Measurements from ENCODE around the gene UBAP1. TPM values are rescaled to one million over a fixed set of nuclear protein-coding genes. Genes with fewer than 3 reads are reported as not detected.

The UBAP1 gene
- total RNA-seq, 1 donor = 40.9 TPM

DNA sequence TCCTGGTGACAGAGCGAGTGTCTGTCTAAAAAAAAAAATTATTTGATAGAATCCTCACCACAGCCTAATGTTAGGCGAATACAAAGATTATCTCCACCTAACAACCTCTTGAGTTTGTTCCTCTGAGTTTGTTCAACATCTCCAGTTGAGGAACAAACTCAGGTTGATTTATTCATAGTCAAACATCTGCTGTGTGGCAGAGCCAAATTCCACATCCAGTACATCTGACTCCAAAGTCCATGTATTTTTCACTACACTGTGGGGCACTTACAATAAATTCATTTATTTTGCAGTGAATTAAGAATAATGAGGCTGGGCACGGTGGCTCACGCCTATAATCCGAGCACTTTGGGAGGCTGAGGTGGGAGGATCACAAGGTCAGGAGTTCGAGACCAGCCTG is 97.0 kb downstream of the UBAP1 start:
- no peaks in the 10 kb centered on the region for H3K9me3 ChIP-seq (ENCODE audit: low read depth, low read length)
- TF ChIP-seq, protein P1, sequence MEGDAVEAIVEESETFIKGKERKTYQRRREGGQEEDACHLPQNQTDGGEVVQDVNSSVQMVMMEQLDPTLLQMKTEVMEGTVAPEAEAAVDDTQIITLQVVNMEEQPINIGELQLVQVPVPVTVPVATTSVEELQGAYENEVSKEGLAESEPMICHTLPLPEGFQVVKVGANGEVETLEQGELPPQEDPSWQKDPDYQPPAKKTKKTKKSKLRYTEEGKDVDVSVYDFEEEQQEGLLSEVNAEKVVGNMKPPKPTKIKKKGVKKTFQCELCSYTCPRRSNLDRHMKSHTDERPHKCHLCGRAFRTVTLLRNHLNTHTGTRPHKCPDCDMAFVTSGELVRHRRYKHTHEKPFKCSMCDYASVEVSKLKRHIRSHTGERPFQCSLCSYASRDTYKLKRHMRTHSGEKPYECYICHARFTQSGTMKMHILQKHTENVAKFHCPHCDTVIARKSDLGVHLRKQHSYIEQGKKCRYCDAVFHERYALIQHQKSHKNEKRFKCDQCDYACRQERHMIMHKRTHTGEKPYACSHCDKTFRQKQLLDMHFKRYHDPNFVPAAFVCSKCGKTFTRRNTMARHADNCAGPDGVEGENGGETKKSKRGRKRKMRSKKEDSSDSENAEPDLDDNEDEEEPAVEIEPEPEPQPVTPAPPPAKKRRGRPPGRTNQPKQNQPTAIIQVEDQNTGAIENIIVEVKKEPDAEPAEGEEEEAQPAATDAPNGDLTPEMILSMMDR (IDR thresholded peaks at IDR 0.05; ENCODE audit: extremely low read depth, low read depth, low read length) = no peak
- no peaks in the 10 kb centered on the region for H3K36me3 ChIP-seq (ENCODE audit: insufficient read depth, low read length)
- H3K4me2 ChIP-seq (ENCODE audit: insufficient read depth, low read length) = no peak overlapping the region
- H3K4me3 ChIP-seq (ENCODE audit: insufficient read depth, low read length) = no peak overlapping the region
- no peaks in the 10 kb centered on the region for H3K27me3 ChIP-seq (ENCODE audit: insufficient read depth, low read length)
- no peak overlapping the region for H2AFZ ChIP-seq (ENCODE audit: low read length)
- H4K20me1 ChIP-seq (ENCODE audit: insufficient read depth, low read length) = no peaks in the 10 kb centered on the region
- no peaks in the 10 kb centered on the region for H3K4me1 ChIP-seq (ENCODE audit: insufficient read depth, low read length)
- H3K79me2 ChIP-seq (ENCODE audit: insufficient read depth, low read length) = no peaks in the 10 kb centered on the region
- H3K27ac ChIP-seq (ENCODE audit: low read depth, low read length) = no peak overlapping the region
- DNase-seq (ENCODE audit: insufficient read length, low spot score, missing footprints) = peak; percentile 18

DNA sequence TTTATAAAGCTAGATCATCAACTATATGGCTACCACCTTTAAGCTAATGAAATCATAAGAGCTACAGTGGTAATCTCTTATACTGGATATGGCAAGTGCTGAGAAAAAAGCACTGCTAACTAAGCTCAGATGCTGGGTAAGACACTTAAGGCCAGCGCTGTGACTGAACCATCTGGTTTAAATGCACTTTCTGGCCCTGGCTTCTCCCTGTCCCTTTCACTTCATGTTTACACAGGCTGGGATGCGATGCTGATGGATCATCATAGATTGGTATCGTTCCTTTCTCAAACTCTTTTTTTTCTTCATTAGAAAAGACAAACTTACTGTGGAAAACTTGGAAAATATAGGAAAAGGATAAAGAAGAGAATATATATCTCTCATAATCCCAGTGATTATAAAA is 97.9 kb downstream of the UBAP1 start:
- no peaks in the 10 kb centered on the region for H3K4me1 ChIP-seq (ENCODE audit: insufficient read depth, low read length)
- TF ChIP-seq, protein P1 (IDR thresholded peaks at IDR 0.05; ENCODE audit: extremely low read depth, low read depth, low read length) = no peak

DNA sequence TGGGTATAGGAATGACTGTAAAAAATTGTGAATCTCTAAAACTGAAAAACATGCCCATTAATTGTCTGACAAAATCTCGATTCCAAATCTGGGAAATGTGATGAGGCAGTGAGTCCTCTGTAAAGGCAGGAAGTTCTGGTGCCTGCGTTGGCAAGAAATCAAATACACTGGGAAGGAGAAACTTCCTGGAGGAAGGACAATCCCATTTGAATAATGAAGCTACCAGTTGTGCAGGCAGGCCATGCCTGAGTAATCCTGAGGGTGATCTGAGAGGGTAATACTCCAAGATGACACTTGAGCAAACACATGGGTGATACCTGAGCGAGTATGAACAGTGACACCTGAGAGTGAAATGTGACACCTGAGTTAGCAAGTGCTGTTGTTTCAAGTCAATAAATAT is 100.6 kb downstream of the UBAP1 start:
- no peaks in the 10 kb centered on the region for H3K4me1 ChIP-seq (ENCODE audit: insufficient read depth, low read length)
- H3K36me3 ChIP-seq (ENCODE audit: insufficient read depth, low read length) = no peaks in the 10 kb centered on the region
- no peaks in the 10 kb centered on the region for H3K79me2 ChIP-seq (ENCODE audit: insufficient read depth, low read length)
- H3K4me2 ChIP-seq (ENCODE audit: insufficient read depth, low read length) = no peak overlapping the region
- H3K27me3 ChIP-seq (ENCODE audit: insufficient read depth, low read length) = no peaks in the 10 kb centered on the region
- no peaks in the 10 kb centered on the region for H3K9me3 ChIP-seq (ENCODE audit: low read depth, low read length)
- H4K20me1 ChIP-seq (ENCODE audit: insufficient read depth, low read length) = no peaks in the 10 kb centered on the region
- H3K27ac ChIP-seq (ENCODE audit: low read depth, low read length) = no peak overlapping the region
- TF ChIP-seq, protein P1 (IDR thresholded peaks at IDR 0.05; ENCODE audit: extremely low read depth, low read depth, low read length) = no peak
- peak; percentile 5 for DNase-seq (ENCODE audit: insufficient read length, low spot score, missing footprints)
- no peak overlapping the region for H2AFZ ChIP-seq (ENCODE audit: low read length)
- no peak overlapping the region for H3K4me3 ChIP-seq (ENCODE audit: insufficient read depth, low read length)

More for the DNA sequence above, 97.9 kb downstream of the UBAP1 start:
- Histone ChIP-seq H3K79me2 (ENCODE audit: insufficient read depth, low read length) (no peaks in the 10 kb centered on the region), H3K4me3 (ENCODE audit: insufficient read depth, low read length) (no peak overlapping the region), H3K4me2 (ENCODE audit: insufficient read depth, low read length) (no peak overlapping the region), H3K27ac (ENCODE audit: low read depth, low read length) (no peak overlapping the region), H4K20me1 (ENCODE audit: insufficient read depth, low read length) (no peaks in the 10 kb centered on the region), H3K9me3 (ENCODE audit: low read depth, low read length) (no peaks in the 10 kb centered on the region), H2AFZ (ENCODE audit: low read length) (no peak overlapping the region), H3K36me3 (ENCODE audit: insufficient read depth, low read length) (no peaks in the 10 kb centered on the region), H3K27me3 (ENCODE audit: insufficient read depth, low read length) (no peaks in the 10 kb centered on the region)
- no peak for DNase-seq (ENCODE audit: insufficient read length, low spot score, missing footprints)

- H4K20me1 ChIP-seq (ENCODE audit: insufficient read depth, low read length) = no peaks in the 10 kb centered on the region
- H3K27ac ChIP-seq (ENCODE audit: low read depth, low read length) = no peak overlapping the region
- no peak overlapping the region for H3K4me3 ChIP-seq (ENCODE audit: insufficient read depth, low read length)
- no peaks in the 10 kb centered on the region for H3K27me3 ChIP-seq (ENCODE audit: insufficient read depth, low read length)
- H3K4me2 ChIP-seq (ENCODE audit: insufficient read depth, low read length) = no peak overlapping the region
- TF ChIP-seq, protein P1 (IDR thresholded peaks at IDR 0.05; ENCODE audit: extremely low read depth, low read depth, low read length) = no peak
- H3K36me3 ChIP-seq (ENCODE audit: insufficient read depth, low read length) = no peaks in the 10 kb centered on the region
- no peak overlapping the region for H2AFZ ChIP-seq (ENCODE audit: low read length)
- no peaks in the 10 kb centered on the region for H3K4me1 ChIP-seq (ENCODE audit: insufficient read depth, low read length)
- DNase-seq (ENCODE audit: insufficient read length, low spot score, missing footprints) = no peak
- H3K79me2 ChIP-seq (ENCODE audit: insufficient read depth, low read length) = no peaks in the 10 kb centered on the region
- no peaks in the 10 kb centered on the region for H3K9me3 ChIP-seq (ENCODE audit: low read depth, low read length)
Observed at GRCh38 chr9:34282096-34282495, 103.3 kb downstream of the UBAP1 start.

Data from osteoblast (primary cell).